Hepatocyte (in vitro differentiated cells): Measurements from ENCODE around the gene IRF2BPL. TPM values are rescaled to one million over a fixed set of nuclear protein-coding genes. Genes with fewer than 3 reads are reported as not detected.

Experiments
- DNase-seq: peaks from one replicate; pipeline ENCODE4 v3.0.0-alpha.2; 2016; ENCODE audit warnings: low spot score
- H2AFZ ChIP-seq: fragments of 200-600 bp; sonication (generic); 2 replicates; pipeline ENCODE4 v1.6.0; 2016; ENCODE audit warnings: antibody characterized with exemption, mild to moderate bottlenecking
- H3K27ac ChIP-seq: fragments of 200-600 bp; sonication (generic); 2 replicates; pipeline ENCODE4 v1.5.1; 2016; ENCODE audit warnings: mild to moderate bottlenecking
- H3K27me3 ChIP-seq: fragments of 200-600 bp; sonication (generic); 2 replicates; pipeline ENCODE4 v1.6.1; 2016
- H3K36me3 ChIP-seq: fragments of 200-600 bp; sonication (generic); replicated peaks from 2 replicates; pipeline ENCODE4 v1.5.1; 2016; ENCODE audit warnings: low read depth; ENCODE audit not compliant: insufficient read depth
- H3K4me1 ChIP-seq: fragments of 200-600 bp; sonication (generic); 2 replicates; pipeline ENCODE4 v1.5.1; 2016; ENCODE audit warnings: mild to moderate bottlenecking, moderate library complexity; ENCODE audit not compliant: insufficient read depth
- H3K4me2 ChIP-seq: fragments of 200-600 bp; sonication (generic); 2 replicates; pipeline ENCODE4 v1.6.0; 2016
- H3K4me3 ChIP-seq: fragments of 200-600 bp; sonication (generic); 2 replicates; pipeline ENCODE4 v1.5.1; 2016; ENCODE audit warnings: mild to moderate bottlenecking
- H3K79me2 ChIP-seq: fragments of 200-600 bp; sonication (generic); 2 replicates; pipeline ENCODE4 v1.6.0; 2017; ENCODE audit warnings: mild to moderate bottlenecking
- H3K9me2 ChIP-seq: fragments of 200-600 bp; sonication (generic); replicated peaks from 2 replicates; pipeline ENCODE4 v1.6.0; 2017; ENCODE audit warnings: mild to moderate bottlenecking; ENCODE audit not compliant: insufficient read depth
- H3K9me3 ChIP-seq: fragments of 200-600 bp; sonication (generic); 2 replicates; pipeline ENCODE4 v1.5.1; 2016; ENCODE audit warnings: low read depth, mild to moderate bottlenecking
- H4K20me1 ChIP-seq: fragments of 200-600 bp; sonication (generic); 2 replicates; pipeline ENCODE4 v1.6.0; 2016; ENCODE audit warnings: mild to moderate bottlenecking; ENCODE audit not compliant: insufficient read depth, poor library complexity, severe bottlenecking
- EZH2 ChIP-seq: fragments of 200-600 bp; sonication (generic); IDR thresholded peaks from 2 replicates; pipeline ENCODE4 v1.6.1; 2016; ENCODE audit warnings: antibody characterized with exemption, mild to moderate bottlenecking, borderline replicate concordance
- EZH2phosphoT487 ChIP-seq: fragments of 200-600 bp; sonication (generic); IDR thresholded peaks from one replicate; pipeline ENCODE4 v1.6.1; 2018; ENCODE audit warnings: antibody characterized with exemption, mild to moderate bottlenecking, low read depth, moderate library complexity; ENCODE audit not compliant: unreplicated experiment, severe bottlenecking
- WGBS: methylation state at CpG from one replicate; pipeline ENCODE4 v1.1.6; 2016; ENCODE audit warnings: low lambda C conversion rate; ENCODE audit errors: missing lambda C conversion rate; 5-methylcytosine and 5-hydroxymethylcytosine counted together
- polyA plus RNA-seq: library from polyadenylated mRNA; unstranded; fragments of >200 nt; fragmentation: Nextera tagmentation; extraction: Ambion mirVana; gene quantifications from 2 replicates; pipeline ENCODE4 v1.2.1, GENCODE V29; 2016
- total RNA-seq: library from RNA; depleted of rRNA; stranded (reverse); fragments of >200 nt; gene quantifications from 2 replicates; pipeline ENCODE4 v1.2.3, GENCODE V29; 2014
- TF ChIP-seq, protein P1 (sequence below): fragments of 200-600 bp; sonication (generic); IDR thresholded peaks from 2 replicates; pipeline ENCODE4 v1.5.1; 2016; ENCODE audit warnings: antibody characterized with exemption, mild to moderate bottlenecking; ENCODE audit not compliant: poor library complexity

IRF2BPL gene
- total and polyA plus RNA-seq, 2 experiments from 2014 or later: 34.5 to 52.1 TPM

- no peaks in the 10 kb centered on the region for H3K36me3 ChIP-seq
- H3K9me3 ChIP-seq: no peaks in the 10 kb centered on the region
- no peak for DNase-seq
- H3K4me3 ChIP-seq: no peak overlapping the region
- 46% methylated on average over 3 of the region's 3 CpGs for WGBS
- H3K9me2 ChIP-seq: no peaks in the 10 kb centered on the region
- TF ChIP-seq EZH2phosphoT487: no peak
- TF ChIP-seq EZH2: no peak
- no peak overlapping the region for H3K4me2 ChIP-seq
- no peak overlapping the region for H2AFZ ChIP-seq
- H3K27ac ChIP-seq: peak overlapping the region; percentile 96
- no peaks in the 10 kb centered on the region for H3K27me3 ChIP-seq
- no peaks in the 10 kb centered on the region for H4K20me1 ChIP-seq
- H3K79me2 ChIP-seq: no peaks in the 10 kb centered on the region
- H3K4me1 ChIP-seq: peaks cover 41% of the 10 kb centered on the region
These were observed 18.2 kb upstream of the IRF2BPL start for GRCh38 chr14:77046721-77047120.

GRCh38 chr14:77045238-77046162 lies 17.0 kb upstream of the IRF2BPL start:
- Histone ChIP-seq H3K27me3 (no peaks in the 10 kb centered on the region), H3K36me3 (no peaks in the 10 kb centered on the region), H3K4me3 (no peak overlapping the region), H3K79me2 (no peaks in the 10 kb centered on the region), H3K4me2 (peak overlapping the region; percentile 26), H3K27ac (peak overlapping the region; percentile 96), H2AFZ (no peak overlapping the region), H3K9me3 (no peaks in the 10 kb centered on the region), H4K20me1 (no peaks in the 10 kb centered on the region), H3K9me2 (no peaks in the 10 kb centered on the region), H3K4me1 (peaks cover 53% of the 10 kb centered on the region)
- DNase-seq: no peak
- TF ChIP-seq EZH2 (no peak), EZH2phosphoT487 (no peak)
- TF ChIP-seq, protein P1, sequence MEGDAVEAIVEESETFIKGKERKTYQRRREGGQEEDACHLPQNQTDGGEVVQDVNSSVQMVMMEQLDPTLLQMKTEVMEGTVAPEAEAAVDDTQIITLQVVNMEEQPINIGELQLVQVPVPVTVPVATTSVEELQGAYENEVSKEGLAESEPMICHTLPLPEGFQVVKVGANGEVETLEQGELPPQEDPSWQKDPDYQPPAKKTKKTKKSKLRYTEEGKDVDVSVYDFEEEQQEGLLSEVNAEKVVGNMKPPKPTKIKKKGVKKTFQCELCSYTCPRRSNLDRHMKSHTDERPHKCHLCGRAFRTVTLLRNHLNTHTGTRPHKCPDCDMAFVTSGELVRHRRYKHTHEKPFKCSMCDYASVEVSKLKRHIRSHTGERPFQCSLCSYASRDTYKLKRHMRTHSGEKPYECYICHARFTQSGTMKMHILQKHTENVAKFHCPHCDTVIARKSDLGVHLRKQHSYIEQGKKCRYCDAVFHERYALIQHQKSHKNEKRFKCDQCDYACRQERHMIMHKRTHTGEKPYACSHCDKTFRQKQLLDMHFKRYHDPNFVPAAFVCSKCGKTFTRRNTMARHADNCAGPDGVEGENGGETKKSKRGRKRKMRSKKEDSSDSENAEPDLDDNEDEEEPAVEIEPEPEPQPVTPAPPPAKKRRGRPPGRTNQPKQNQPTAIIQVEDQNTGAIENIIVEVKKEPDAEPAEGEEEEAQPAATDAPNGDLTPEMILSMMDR: no peak
- 70% methylated on average over 9 of the region's 9 CpGs for WGBS

- no peaks in the 10 kb centered on the region for H4K20me1 ChIP-seq
- no peaks in the 10 kb centered on the region for H3K9me3 ChIP-seq
- H3K4me3 ChIP-seq: no peak overlapping the region
- 24% methylated on average over 2 of the region's 2 CpGs for WGBS
- H3K27me3 ChIP-seq: no peaks in the 10 kb centered on the region
- no peaks in the 10 kb centered on the region for H3K9me2 ChIP-seq
- peak; percentile 48 for DNase-seq
- H2AFZ ChIP-seq: no peak overlapping the region
- H3K79me2 ChIP-seq: no peaks in the 10 kb centered on the region
- no peaks in the 10 kb centered on the region for H3K36me3 ChIP-seq
- peaks cover 53% of the 10 kb centered on the region for H3K4me1 ChIP-seq
- H3K27ac ChIP-seq: peak overlapping the region; percentile 96
- peak overlapping the region; percentile 26 for H3K4me2 ChIP-seq
- TF ChIP-seq, protein P1: no peak
- TF ChIP-seq EZH2phosphoT487 (no peak), EZH2 (no peak)
These were observed 16.3 kb upstream of the IRF2BPL start for GRCh38 chr14:77044783-77045237.

GRCh38 chr14:77043984-77044485 lies 15.5 kb upstream of the IRF2BPL start:
- Histone ChIP-seq H3K79me2 (no peaks in the 10 kb centered on the region), H3K4me2 (peak overlapping the region; percentile 74), H2AFZ (no peak overlapping the region), H4K20me1 (no peaks in the 10 kb centered on the region), H3K4me1 (peaks cover 57% of the 10 kb centered on the region), H3K9me2 (no peaks in the 10 kb centered on the region), H3K27ac (peak overlapping the region; percentile 96), H3K36me3 (no peaks in the 10 kb centered on the region), H3K27me3 (no peaks in the 10 kb centered on the region), H3K4me3 (no peak overlapping the region), H3K9me3 (no peaks in the 10 kb centered on the region)
- DNase-seq: no peak
- TF ChIP-seq, protein P1: no peak
- TF ChIP-seq EZH2phosphoT487: no peak
- no peak for TF ChIP-seq EZH2
- 80% methylated on average over 8 of the region's 8 CpGs for WGBS
